ENCODE data around the gene ADAM15. TPM values are rescaled to one million over a fixed set of nuclear protein-coding genes. Genes with fewer than 3 reads are reported as not detected.

Gene ADAM15
- total and polyA plus RNA-seq, 2 of the 8 experiments (the other 6 are each of a cell fraction or from before 2014, with no cell fraction given) = 32.9 to 37.6 TPM

GRCh38 chr1:155030243-155030795 lies 20.8 kb upstream of the ADAM15 start:
- Histone ChIP-seq H3K4me1 (replicated peaks in 1 of 4; ENCODE audit: control insufficient read depth in 3 of 4, insufficient read depth in 4 of 4, low read length in 3 of 4) (peaks cover 0 to 5% (median 0%) of the 10 kb centered on the region in 4 experiments; a peak in 2 of 7 replicates), H2BK20ac (ENCODE audit: low read length) (no peak overlapping the region), H3K18ac (ENCODE audit: extremely low read depth, low read length) (no peak overlapping the region), H3K9me3 (ENCODE audit: insufficient read depth in 2 of 2, low read depth in 1 of 2, low read length in 1 of 2) (no peaks in the 10 kb centered on the region), H3K36me3 (ENCODE audit: control insufficient read depth in 2 of 4, insufficient read depth in 4 of 4, low read length in 3 of 4) (no peaks in the 10 kb centered on the region), H2AK5ac (ENCODE audit: low read depth, low read length) (no peak overlapping the region), H2AFZ (ENCODE audit: low read length) (no peak overlapping the region), H2BK12ac (ENCODE audit: low read depth, low read length) (no peak overlapping the region), H2BK5ac (ENCODE audit: low read depth, low read length) (no peak overlapping the region), H3K79me2 (ENCODE audit: control insufficient read depth in 1 of 2, insufficient read depth in 2 of 2, low read length in 2 of 2) (no peaks in the 10 kb centered on the region), H4K20me1 (replicated peaks in 1 of 2; ENCODE audit: control insufficient read depth in 1 of 2, insufficient read depth in 2 of 2, low read length in 2 of 2) (no peaks in the 10 kb centered on the region), H4K5ac (ENCODE audit: insufficient read length, low read depth, low read length) (no peak overlapping the region), H4K91ac (replicated peaks; ENCODE audit: insufficient read length, low read length) (no peak overlapping the region), H3K27me3 (replicated peaks in 1 of 4; ENCODE audit: control insufficient read depth in 3 of 4, extremely low read depth in 1 of 4, insufficient read depth in 3 of 4, low read length in 3 of 4) (peaks cover 0 to 3% (median 1%) of the 10 kb centered on the region in 4 experiments; a peak in 1 of 7 replicates), H3K56ac (replicated peaks; ENCODE audit: insufficient read length, low read depth, low read length) (no peak overlapping the region), H3K4me2 (ENCODE audit: insufficient read depth in 1 of 2, low read depth in 2 of 2, low read length in 2 of 2) (no peak overlapping the region), H3K14ac (ENCODE audit: insufficient read length) (no peak overlapping the region), H3K4ac (replicated peaks; ENCODE audit: insufficient read length, low read depth, low read length) (no peak overlapping the region), H3K4me3 (ENCODE audit: extremely low read depth in 1 of 4, insufficient read depth in 2 of 4, low read depth in 3 of 4, low read length in 4 of 4) (no peak overlapping the region), H3K23me2 (ENCODE audit: low read depth, low read length) (no peaks in the 10 kb centered on the region), H3K9ac (replicated peaks in 1 of 4; ENCODE audit: extremely low read depth in 1 of 4, low read depth in 3 of 4, low read length in 3 of 4) (no peak overlapping the region; a peak in 2 of 7 replicates), H3K23ac (ENCODE audit: insufficient read length) (no peak overlapping the region), H2BK15ac (ENCODE audit: low read length) (no peak overlapping the region), H3K27ac (ENCODE audit: low read depth, low read length) (no peak overlapping the region), H2BK120ac (replicated peaks; ENCODE audit: low read depth, low read length) (no peak overlapping the region), H4K8ac (ENCODE audit: extremely low read depth, insufficient read depth, low read length) (no peak overlapping the region), H3K79me1 (ENCODE audit: low read depth, low read length) (no peaks in the 10 kb centered on the region)
- POLR2A ChIA-PET (ENCODE audit: partially characterized antibody) = interaction anchor here (0.6 to 2.0 kb wide), 5 partner anchors 11 to 692 kb away, joined by 3 to 5 read pairs (median 3); no protein-coding TSS in a partner anchor
- CTCF ChIA-PET (ENCODE audit: partially characterized antibody) = interaction anchor here (0.6 to 9.5 kb wide), 7 partner anchors 10 to 1671 kb away, joined by 3 to 76 read pairs (median 16); no protein-coding TSS in a partner anchor
- no peak for FAIRE-seq
- WGBS, 2 experiments (ENCODE audit: extremely low coverage in 1 of 2, insufficient coverage in 1 of 2, insufficient read length in 1 of 2, insufficient replicate concordance in 2 of 2, low coverage in 1 of 2, low lambda C conversion rate in 2 of 2, missing lambda C conversion rate in 1 of 2) = 89% methylated on average over 14 of the region's 15 CpGs; no CpG with 5 or more reads in 1 of the 2 experiments
- DNase-seq (ENCODE audit: low read depth in 1 of 2, low spot score in 2 of 2) = no peak
- TF ChIP-seq HDAC2 (IDR thresholded peaks at IDR 0.05; ENCODE audit: borderline replicate concordance in 1 of 2, low read depth in 2 of 2, low read length in 2 of 2) (no peak), E2F6 (IDR thresholded peaks at IDR 0.05) (no peak), KDM4A (IDR thresholded peaks at IDR 0.05; ENCODE audit: low read depth, low read length, severe bottlenecking) (no peak), SRF (IDR thresholded peaks at IDR 0.05; ENCODE audit: low read depth, low read length) (no peak), POU5F1 (IDR thresholded peaks at IDR 0.05; ENCODE audit: low read depth, low read length) (no peak), SIRT6 (IDR thresholded peaks at IDR 0.05; ENCODE audit: low read length) (no peak)
- TF ChIP-seq, protein P1, sequence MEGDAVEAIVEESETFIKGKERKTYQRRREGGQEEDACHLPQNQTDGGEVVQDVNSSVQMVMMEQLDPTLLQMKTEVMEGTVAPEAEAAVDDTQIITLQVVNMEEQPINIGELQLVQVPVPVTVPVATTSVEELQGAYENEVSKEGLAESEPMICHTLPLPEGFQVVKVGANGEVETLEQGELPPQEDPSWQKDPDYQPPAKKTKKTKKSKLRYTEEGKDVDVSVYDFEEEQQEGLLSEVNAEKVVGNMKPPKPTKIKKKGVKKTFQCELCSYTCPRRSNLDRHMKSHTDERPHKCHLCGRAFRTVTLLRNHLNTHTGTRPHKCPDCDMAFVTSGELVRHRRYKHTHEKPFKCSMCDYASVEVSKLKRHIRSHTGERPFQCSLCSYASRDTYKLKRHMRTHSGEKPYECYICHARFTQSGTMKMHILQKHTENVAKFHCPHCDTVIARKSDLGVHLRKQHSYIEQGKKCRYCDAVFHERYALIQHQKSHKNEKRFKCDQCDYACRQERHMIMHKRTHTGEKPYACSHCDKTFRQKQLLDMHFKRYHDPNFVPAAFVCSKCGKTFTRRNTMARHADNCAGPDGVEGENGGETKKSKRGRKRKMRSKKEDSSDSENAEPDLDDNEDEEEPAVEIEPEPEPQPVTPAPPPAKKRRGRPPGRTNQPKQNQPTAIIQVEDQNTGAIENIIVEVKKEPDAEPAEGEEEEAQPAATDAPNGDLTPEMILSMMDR (IDR thresholded peaks at IDR 0.05; ENCODE audit: control extremely low read depth in 1 of 3, insufficient read depth in 1 of 3, low read depth in 1 of 3, low read length in 3 of 3) = no peak

Measured in H1 (cell line).